GM23338 (cell line): ENCODE results near the gene LDB3. TPM values are rescaled to one million over a fixed set of nuclear protein-coding genes. Genes with fewer than 3 reads are reported as not detected.

ENCODE experiments used
- ATAC-seq: fragments of 200-7000 bp; cut with Tn5 transposase; 3 replicates; pipeline ENCODE4 v1.9.1; 2020
- DNase-seq: peaks from one replicate; pipeline ENCODE4 v3.0.0-alpha.2; 2015; ENCODE audit warnings: low spot score
- H2AFZ ChIP-seq: fragments of 200-600 bp; sonication (generic); 2 replicates; pipeline ENCODE4 v1.8.0; 2016; ENCODE audit warnings: antibody characterized with exemption, mild to moderate bottlenecking, moderate library complexity
- H3F3A ChIP-seq: fragments of 200-600 bp; sonication (generic); replicated peaks from 2 replicates; pipeline ENCODE4 v1.8.0; 2017; ENCODE audit warnings: antibody characterized with exemption, mixed run types, low read depth
- H3K27ac ChIP-seq: fragments of 200-600 bp; sonication (generic); 2 replicates; pipeline ENCODE4 v1.6.1; 2016; ENCODE audit warnings: low read depth
- H3K27me3 ChIP-seq: fragments of 200-600 bp; sonication (generic); 2 replicates; pipeline ENCODE4 v1.8.0; 2016; ENCODE audit warnings: mild to moderate bottlenecking, mixed run types, moderate library complexity; ENCODE audit not compliant: insufficient read depth
- H3K36me3 ChIP-seq: fragments of 200-600 bp; sonication (generic); 2 replicates; pipeline ENCODE4 v1.8.0; 2016; ENCODE audit warnings: mild to moderate bottlenecking; ENCODE audit not compliant: insufficient read depth
- H3K4me1 ChIP-seq: fragments of 200-600 bp; sonication (generic); 2 replicates; pipeline ENCODE4 v1.8.0; 2016; ENCODE audit warnings: mild to moderate bottlenecking, moderate library complexity; ENCODE audit not compliant: insufficient read depth
- H3K4me2 ChIP-seq: fragments of 200-600 bp; sonication (generic); 2 replicates; pipeline ENCODE4 v1.7.1; 2017; ENCODE audit warnings: mixed run types
- H3K4me3 ChIP-seq: fragments of 200-600 bp; sonication (generic); 2 replicates; pipeline ENCODE4 v1.6.1; 2016; ENCODE audit warnings: mixed run types
- H3K79me2 ChIP-seq: fragments of 200-600 bp; sonication (generic); replicated peaks from 2 replicates; pipeline ENCODE4 v1.8.0; 2017; ENCODE audit warnings: mild to moderate bottlenecking; ENCODE audit not compliant: insufficient read depth
- H3K9me2 ChIP-seq: fragments of 200-600 bp; sonication (generic); 2 replicates; pipeline ENCODE4 v1.8.0; 2017; ENCODE audit not compliant: insufficient read depth
- H4K20me1 ChIP-seq: fragments of 200-600 bp; sonication (generic); replicated peaks from 2 replicates; pipeline ENCODE4 v1.8.0; 2017; ENCODE audit warnings: mild to moderate bottlenecking; ENCODE audit not compliant: insufficient read depth
- H3K27ac Mint-ChIP-seq: 2 replicates; pipeline ENCODE4 v1.8.0; 2020; ENCODE audit warnings: inconsistent platforms, mild to moderate bottlenecking, moderate library complexity, mixed read lengths
- H3K27me3 Mint-ChIP-seq: 3 replicates; pipeline ENCODE4 v1.8.0; 2022; ENCODE audit warnings: low read depth, mild to moderate bottlenecking, moderate library complexity, mixed read lengths, inconsistent platforms; ENCODE audit not compliant: insufficient read depth, poor library complexity
- H3K36me3 Mint-ChIP-seq: 3 replicates; pipeline ENCODE4 v1.8.0; 2021; ENCODE audit warnings: low read depth, mild to moderate bottlenecking, inconsistent platforms, moderate library complexity, mixed read lengths
- H3K4me1 Mint-ChIP-seq: 3 replicates; pipeline ENCODE4 v1.8.0; 2020; ENCODE audit warnings: mild to moderate bottlenecking, inconsistent platforms, mixed read lengths
- H3K4me3 Mint-ChIP-seq: 3 replicates; pipeline ENCODE4 v1.8.0; 2021; ENCODE audit warnings: moderate library complexity, mild to moderate bottlenecking, inconsistent platforms, mixed read lengths
- H3K9me3 Mint-ChIP-seq: 3 replicates; pipeline ENCODE4 v1.8.0; 2020; ENCODE audit warnings: moderate library complexity, mild to moderate bottlenecking, inconsistent platforms, mixed read lengths
- CREB1 ChIP-seq: fragments of 250-450 bp; sonication (Bioruptor Pico); IDR thresholded peaks from 2 replicates; pipeline ENCODE4 v1.5.0; 2020; ENCODE audit warnings: low read depth, mild to moderate bottlenecking, moderate library complexity
- EZH2phosphoT487 ChIP-seq: fragments of 200-600 bp; sonication (generic); IDR thresholded peaks from one replicate; pipeline ENCODE4 v1.8.1; 2018; ENCODE audit warnings: antibody characterized with exemption; ENCODE audit not compliant: unreplicated experiment
- JUNB ChIP-seq: IDR thresholded peaks from one replicate; pipeline ENCODE4 v1.6.1; 2016; ENCODE audit warnings: antibody characterized with exemption; ENCODE audit not compliant: unreplicated experiment
- NANOG ChIP-seq: IDR thresholded peaks from 2 replicates; pipeline ENCODE4 v1.6.1; 2016; ENCODE audit warnings: antibody characterized with exemption, borderline replicate concordance
- POLR2AphosphoS5 ChIP-seq: IDR thresholded peaks from 2 replicates; pipeline ENCODE4 v1.6.1; 2016; ENCODE audit warnings: antibody characterized with exemption, low read depth
- STAT1 ChIP-seq: IDR thresholded peaks from one replicate; pipeline ENCODE4 v1.6.1; 2016; ENCODE audit warnings: antibody characterized with exemption; ENCODE audit not compliant: unreplicated experiment
- ZNF114 ChIP-seq: fragments of 250-450 bp; sonication (Bioruptor Pico); IDR thresholded peaks from 2 replicates; pipeline ENCODE4 v1.5.0; 2020; ENCODE audit warnings: mild to moderate bottlenecking, moderate library complexity
- ZNF331 ChIP-seq: fragments of 250-450 bp; sonication (Bioruptor Pico); IDR thresholded peaks from 2 replicates; pipeline ENCODE4 v1.5.0; 2020; ENCODE audit warnings: low read depth, mild to moderate bottlenecking, moderate library complexity
- polyA plus RNA-seq: library from polyadenylated mRNA; unstranded; fragments of >200 nt; fragmentation: Nextera tagmentation; extraction: Ambion mirVana; gene quantifications from 2 replicates; pipeline ENCODE4 v1.2.1, GENCODE V29; 2016
- total RNA-seq: library from RNA; depleted of rRNA; stranded (reverse); fragments of >200 nt; shearing (Covaris generic); gene quantifications from 2 replicates; pipeline ENCODE4 v1.2.3, GENCODE V29; 2014
- TF ChIP-seq, protein P1 (sequence below): IDR thresholded peaks from 2 replicates; pipeline ENCODE4 v1.6.1; 2016; ENCODE audit warnings: antibody characterized with exemption
- TF ChIP-seq, protein P2 (sequence below): fragments of 250-450 bp; sonication (Bioruptor Pico); IDR thresholded peaks from 2 replicates; pipeline ENCODE4 v1.5.0; 2020; ENCODE audit warnings: mild to moderate bottlenecking, moderate library complexity
- TF ChIP-seq, protein P3 (sequence below): IDR thresholded peaks from one replicate; pipeline ENCODE4 v1.6.1; 2018; ENCODE audit warnings: antibody characterized with exemption; ENCODE audit not compliant: unreplicated experiment

Gene LDB3
- total and polyA plus RNA-seq, 2 experiments from 2014 or later = 0.14 to 0.16 TPM

DNA sequence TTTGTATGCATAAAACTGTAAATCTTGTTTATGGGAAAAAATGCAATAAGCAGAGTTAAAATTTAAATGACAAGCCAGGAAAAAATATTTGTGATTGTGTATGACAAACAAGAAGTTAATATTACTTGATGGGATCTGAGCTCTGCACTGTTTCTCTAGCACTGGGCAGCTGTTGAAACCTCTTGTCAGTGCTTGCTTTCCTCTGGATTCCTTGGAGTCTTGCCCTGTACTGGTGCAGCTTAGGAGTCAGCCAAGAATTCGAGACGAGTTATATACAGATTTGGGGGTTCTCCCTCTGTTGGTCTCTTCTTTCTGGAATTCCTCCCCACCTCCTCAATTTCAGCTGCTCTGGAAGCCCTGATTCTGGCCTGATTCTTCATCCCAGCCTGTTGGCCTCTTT, 38.2 kb upstream of the LDB3 start:
- no peaks in the 10 kb centered on the region for H3K36me3 Mint-ChIP-seq
- no peak for DNase-seq
- H3K27ac Mint-ChIP-seq = no peak overlapping the region
- no peak overlapping the region for H3K4me3 Mint-ChIP-seq
- Histone ChIP-seq H3K27me3 (peaks cover 26% of the 10 kb centered on the region), H3K9me2 (no peaks in the 10 kb centered on the region), H3K4me1 (peaks cover 4% of the 10 kb centered on the region; the same call in 1 of the 2 replicates), H3K27ac (no peak overlapping the region), H4K20me1 (no peaks in the 10 kb centered on the region), H3K79me2 (no peaks in the 10 kb centered on the region), H2AFZ (no peak overlapping the region), H3K4me2 (no peak overlapping the region), H3K4me3 (no peak overlapping the region), H3F3A (peaks cover 8% of the 10 kb centered on the region; the same call in 1 of the 2 replicates), H3K36me3 (no peaks in the 10 kb centered on the region)
- peaks cover 14% of the 10 kb centered on the region for H3K27me3 Mint-ChIP-seq
- H3K4me1 Mint-ChIP-seq = peaks cover 14% of the 10 kb centered on the region; the same call in 2 of the 3 replicates
- no peak for ATAC-seq
- TF ChIP-seq ZNF331 (CRISPR knock-in tag) (no peak), CREB1 (CRISPR knock-in tag) (no peak), NANOG (no peak), JUNB (no peak), EZH2phosphoT487 (no peak), POLR2AphosphoS5 (no peak), STAT1 (no peak), ZNF114 (CRISPR knock-in tag) (no peak)
- TF ChIP-seq, protein P1, sequence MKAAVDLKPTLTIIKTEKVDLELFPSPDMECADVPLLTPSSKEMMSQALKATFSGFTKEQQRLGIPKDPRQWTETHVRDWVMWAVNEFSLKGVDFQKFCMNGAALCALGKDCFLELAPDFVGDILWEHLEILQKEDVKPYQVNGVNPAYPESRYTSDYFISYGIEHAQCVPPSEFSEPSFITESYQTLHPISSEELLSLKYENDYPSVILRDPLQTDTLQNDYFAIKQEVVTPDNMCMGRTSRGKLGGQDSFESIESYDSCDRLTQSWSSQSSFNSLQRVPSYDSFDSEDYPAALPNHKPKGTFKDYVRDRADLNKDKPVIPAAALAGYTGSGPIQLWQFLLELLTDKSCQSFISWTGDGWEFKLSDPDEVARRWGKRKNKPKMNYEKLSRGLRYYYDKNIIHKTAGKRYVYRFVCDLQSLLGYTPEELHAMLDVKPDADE = no peak
- TF ChIP-seq, protein P2, sequence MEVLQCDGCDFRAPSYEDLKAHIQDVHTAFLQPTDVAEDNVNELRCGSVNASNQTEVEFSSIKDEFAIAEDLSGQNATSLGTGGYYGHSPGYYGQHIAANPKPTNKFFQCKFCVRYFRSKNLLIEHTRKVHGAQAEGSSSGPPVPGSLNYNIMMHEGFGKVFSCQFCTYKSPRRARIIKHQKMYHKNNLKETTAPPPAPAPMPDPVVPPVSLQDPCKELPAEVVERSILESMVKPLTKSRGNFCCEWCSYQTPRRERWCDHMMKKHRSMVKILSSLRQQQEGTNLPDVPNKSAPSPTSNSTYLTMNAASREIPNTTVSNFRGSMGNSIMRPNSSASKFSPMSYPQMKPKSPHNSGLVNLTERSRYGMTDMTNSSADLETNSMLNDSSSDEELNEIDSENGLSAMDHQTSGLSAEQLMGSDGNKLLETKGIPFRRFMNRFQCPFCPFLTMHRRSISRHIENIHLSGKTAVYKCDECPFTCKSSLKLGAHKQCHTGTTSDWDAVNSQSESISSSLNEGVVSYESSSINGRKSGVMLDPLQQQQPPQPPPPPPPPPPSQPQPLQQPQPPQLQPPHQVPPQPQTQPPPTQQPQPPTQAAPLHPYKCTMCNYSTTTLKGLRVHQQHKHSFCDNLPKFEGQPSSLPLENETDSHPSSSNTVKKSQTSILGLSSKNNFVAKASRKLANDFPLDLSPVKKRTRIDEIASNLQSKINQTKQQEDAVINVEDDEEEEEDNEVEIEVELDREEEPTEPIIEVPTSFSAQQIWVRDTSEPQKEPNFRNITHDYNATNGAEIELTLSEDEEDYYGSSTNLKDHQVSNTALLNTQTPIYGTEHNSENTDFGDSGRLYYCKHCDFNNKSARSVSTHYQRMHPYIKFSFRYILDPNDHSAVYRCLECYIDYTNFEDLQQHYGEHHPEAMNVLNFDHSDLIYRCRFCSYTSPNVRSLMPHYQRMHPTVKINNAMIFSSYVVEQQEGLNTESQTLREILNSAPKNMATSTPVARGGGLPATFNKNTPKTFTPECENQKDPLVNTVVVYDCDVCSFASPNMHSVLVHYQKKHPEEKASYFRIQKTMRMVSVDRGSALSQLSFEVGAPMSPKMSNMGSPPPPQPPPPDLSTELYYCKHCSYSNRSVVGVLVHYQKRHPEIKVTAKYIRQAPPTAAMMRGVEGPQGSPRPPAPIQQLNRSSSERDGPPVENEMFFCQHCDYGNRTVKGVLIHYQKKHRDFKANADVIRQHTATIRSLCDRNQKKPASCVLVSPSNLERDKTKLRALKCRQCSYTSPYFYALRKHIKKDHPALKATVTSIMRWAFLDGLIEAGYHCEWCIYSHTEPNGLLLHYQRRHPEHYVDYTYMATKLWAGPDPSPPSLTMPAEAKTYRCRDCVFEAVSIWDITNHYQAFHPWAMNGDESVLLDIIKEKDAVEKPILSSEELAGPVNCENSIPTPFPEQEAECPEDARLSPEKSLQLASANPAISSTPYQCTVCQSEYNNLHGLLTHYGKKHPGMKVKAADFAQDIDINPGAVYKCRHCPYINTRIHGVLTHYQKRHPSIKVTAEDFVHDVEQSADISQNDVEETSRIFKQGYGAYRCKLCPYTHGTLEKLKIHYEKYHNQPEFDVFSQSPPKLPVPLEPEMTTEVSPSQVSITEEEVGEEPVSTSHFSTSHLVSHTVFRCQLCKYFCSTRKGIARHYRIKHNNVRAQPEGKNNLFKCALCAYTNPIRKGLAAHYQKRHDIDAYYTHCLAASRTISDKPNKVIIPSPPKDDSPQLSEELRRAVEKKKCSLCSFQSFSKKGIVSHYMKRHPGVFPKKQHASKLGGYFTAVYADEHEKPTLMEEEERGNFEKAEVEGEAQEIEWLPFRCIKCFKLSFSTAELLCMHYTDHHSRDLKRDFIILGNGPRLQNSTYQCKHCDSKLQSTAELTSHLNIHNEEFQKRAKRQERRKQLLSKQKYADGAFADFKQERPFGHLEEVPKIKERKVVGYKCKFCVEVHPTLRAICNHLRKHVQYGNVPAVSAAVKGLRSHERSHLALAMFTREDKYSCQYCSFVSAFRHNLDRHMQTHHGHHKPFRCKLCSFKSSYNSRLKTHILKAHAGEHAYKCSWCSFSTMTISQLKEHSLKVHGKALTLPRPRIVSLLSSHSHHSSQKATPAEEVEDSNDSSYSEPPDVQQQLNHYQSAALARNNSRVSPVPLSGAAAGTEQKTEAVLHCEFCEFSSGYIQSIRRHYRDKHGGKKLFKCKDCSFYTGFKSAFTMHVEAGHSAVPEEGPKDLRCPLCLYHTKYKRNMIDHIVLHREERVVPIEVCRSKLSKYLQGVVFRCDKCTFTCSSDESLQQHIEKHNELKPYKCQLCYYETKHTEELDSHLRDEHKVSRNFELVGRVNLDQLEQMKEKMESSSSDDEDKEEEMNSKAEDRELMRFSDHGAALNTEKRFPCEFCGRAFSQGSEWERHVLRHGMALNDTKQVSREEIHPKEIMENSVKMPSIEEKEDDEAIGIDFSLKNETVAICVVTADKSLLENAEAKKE (CRISPR knock-in tag) = no peak
- TF ChIP-seq, protein P3, sequence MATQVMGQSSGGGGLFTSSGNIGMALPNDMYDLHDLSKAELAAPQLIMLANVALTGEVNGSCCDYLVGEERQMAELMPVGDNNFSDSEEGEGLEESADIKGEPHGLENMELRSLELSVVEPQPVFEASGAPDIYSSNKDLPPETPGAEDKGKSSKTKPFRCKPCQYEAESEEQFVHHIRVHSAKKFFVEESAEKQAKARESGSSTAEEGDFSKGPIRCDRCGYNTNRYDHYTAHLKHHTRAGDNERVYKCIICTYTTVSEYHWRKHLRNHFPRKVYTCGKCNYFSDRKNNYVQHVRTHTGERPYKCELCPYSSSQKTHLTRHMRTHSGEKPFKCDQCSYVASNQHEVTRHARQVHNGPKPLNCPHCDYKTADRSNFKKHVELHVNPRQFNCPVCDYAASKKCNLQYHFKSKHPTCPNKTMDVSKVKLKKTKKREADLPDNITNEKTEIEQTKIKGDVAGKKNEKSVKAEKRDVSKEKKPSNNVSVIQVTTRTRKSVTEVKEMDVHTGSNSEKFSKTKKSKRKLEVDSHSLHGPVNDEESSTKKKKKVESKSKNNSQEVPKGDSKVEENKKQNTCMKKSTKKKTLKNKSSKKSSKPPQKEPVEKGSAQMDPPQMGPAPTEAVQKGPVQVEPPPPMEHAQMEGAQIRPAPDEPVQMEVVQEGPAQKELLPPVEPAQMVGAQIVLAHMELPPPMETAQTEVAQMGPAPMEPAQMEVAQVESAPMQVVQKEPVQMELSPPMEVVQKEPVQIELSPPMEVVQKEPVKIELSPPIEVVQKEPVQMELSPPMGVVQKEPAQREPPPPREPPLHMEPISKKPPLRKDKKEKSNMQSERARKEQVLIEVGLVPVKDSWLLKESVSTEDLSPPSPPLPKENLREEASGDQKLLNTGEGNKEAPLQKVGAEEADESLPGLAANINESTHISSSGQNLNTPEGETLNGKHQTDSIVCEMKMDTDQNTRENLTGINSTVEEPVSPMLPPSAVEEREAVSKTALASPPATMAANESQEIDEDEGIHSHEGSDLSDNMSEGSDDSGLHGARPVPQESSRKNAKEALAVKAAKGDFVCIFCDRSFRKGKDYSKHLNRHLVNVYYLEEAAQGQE = no peak
- H3K9me3 Mint-ChIP-seq = no peaks in the 10 kb centered on the region
